NCI-H748 treated with DMSO at 0.1 percent for 48 hours (cell line): ENCODE data around the gene OCA2.
"Not testable (repeated sequence)": the region's sequence is repeated elsewhere in the genome, so short reads cannot be mapped to it uniquely, and the experiment has no call there.

Experiments used
- DNase-seq: peaks from one replicate; lab custom pipeline; 2025; lab: John Stamatoyannopoulos, UW

Gene OCA2

GRCh38 chr15:28098766-28099554 lies at the start of gene OCA2:
Gene OCA2, minus strand, starts transcription at chr15:28099315. Its CDS starts 17,441 bp downstream, at chr15:28081874.
- peak; percentile 33 for DNase-seq

DNA sequence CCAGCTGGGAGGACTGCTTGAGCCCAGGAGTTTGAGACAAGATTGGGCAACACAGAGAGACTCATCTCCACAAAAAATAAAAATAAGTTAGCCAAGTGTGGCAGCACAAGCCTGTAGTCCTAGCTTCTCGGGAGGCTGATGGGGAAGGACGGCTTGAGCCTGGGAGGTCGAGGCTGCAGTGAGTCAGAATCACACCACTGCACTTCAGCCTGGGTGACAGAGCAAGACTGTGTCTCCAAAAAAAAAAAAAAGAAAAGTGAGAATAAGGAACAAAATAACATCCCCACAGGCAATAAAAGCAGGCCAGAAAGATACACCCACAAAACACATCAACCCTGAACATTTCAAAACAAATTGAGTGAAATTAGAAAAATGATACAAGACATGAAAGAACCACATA lies 48.7 kb upstream of the OCA2 start:
- no peak for DNase-seq

DNA sequence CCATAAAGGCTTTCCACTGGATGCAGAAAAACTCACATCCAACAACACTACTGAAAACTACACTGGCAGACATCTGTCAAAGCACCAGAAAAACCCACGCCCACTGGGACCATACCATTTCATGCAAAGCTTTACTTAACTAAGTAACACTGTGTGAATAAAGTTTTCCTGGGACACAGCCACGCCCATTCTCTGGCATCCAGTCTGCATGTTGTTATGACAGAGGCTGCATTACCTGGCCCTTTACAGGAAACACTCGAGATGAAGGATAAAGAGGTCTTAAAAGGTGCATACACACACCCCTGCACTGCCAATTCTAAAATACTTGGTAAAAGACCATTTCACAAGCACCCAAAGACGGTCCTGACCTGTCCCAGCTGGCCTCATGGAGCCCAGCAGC lies 46.3 kb upstream of the OCA2 start:
- not testable (repeated sequence) for DNase-seq

GRCh38 chr15:28140062-28140461 lies 40.9 kb upstream of the OCA2 start:
- no peak for DNase-seq

DNA sequence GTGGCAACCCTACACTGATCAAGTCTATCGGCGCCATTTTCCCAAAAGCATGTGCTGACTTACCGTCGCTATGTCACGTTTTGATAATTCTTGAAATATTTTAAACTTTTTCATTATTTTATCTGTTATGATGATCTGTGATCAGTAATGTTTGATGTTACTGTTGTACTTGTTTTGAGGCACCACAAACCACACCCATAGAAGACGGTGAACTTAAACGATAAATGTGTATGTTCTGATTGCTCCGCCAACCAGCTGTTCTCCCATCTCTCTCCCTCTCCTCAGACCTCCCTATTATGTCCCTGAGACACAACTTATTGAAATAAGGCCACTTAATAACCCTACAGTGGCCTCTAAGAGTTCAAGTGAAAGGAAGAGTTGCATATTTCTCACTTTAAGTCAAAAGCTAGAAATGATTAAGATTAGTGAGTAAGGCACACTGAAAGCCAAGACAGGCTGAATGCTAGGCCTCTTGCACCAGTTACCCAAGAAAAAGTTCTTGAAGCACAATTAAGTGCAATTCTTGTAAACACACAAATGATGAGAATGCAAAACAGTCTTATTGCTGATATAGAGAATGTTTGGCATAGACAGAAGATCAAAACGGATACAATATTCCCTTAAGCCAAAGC lies 38.4 kb upstream of the OCA2 start:
- DNase-seq, result not testable (repeated sequence)

GRCh38 chr15:28136236-28136904 lies 37.3 kb upstream of the OCA2 start:
- not testable (repeated sequence) for DNase-seq

DNA sequence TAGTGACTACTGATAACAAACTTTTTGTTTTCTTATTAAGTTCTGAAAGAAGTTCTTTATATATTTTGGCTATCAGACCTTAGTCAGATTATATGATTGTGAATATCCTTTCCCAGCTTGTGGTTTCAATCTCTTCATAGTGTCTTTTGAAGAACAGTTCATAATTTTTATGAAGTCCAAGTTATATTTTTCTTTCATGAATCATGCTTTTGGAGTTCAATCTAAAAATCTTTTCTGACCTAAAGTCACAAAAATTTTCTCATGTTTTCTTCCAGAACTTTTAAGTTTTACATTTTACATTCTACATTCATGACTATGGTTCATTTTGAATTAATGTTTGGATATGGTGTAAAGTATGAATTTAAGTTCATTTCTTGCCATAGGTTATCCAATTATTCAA lies 34.2 kb upstream of the OCA2 start:
- no peak for DNase-seq

DNA sequence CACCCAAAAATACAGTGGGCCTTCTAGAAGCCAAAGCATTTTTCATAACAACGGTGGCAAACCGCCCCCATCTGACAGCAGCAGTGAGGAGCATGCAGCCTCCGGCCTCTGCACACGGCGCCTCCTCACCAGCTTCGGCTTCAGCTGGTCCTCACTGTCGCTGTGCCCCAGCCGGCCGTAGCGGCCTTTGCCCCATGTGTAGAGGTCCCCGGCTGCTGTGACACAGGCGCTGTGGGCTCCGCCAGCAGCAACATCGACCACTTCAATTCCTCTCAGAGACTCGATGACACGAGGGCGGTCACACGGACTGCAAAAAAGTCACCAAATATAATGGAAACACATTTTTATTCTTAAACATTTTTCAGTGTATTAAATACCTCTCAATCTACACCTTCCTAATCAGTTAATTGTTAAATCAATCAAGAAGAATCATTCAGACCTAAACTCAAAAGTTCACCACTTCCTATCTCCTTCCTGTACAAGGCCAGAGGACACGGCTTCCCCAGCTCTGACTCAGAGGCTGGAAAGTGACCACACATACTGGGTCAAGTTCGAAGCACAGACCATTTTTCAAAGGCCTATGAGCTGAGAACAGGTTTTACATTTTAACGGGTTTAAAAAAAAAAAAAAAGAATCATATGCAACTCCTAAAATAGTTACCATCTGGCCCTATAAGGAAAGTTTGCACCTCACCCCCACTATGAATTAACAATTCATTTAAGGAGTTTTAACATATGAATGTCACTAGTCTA lies 33.6 kb upstream of the OCA2 start:
- no peak for DNase-seq

- DNase-seq, result no peak
These were observed 32.8 kb upstream of the OCA2 start for GRCh38 chr15:28131946-28132345.

DNA sequence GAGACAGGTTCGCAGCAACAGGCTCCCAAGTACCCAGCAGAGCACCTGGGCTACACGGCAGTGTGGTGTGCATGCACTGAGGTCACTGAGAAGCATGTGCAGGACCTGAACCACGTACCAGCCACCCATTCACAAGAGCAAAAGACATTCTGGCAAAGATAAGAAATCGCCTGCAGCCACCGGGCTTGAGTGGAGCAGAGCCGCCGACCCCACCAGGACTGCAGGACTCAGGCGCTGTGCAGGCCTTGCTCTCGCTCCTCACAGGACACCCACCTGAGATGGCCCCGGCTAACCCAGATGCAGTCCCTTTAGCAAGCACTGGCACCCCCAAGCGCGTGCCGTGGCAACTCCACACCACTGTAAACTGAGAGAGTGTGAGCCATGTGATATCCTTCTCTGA lies 32.3 kb upstream of the OCA2 start:
- DNase-seq, result no peak

- no peak for DNase-seq
These were observed 31.5 kb upstream of the OCA2 start for GRCh38 chr15:28130651-28131050.

GRCh38 chr15:28129231-28129848 lies 30.2 kb upstream of the OCA2 start:
- DNase-seq, result no peak

DNA sequence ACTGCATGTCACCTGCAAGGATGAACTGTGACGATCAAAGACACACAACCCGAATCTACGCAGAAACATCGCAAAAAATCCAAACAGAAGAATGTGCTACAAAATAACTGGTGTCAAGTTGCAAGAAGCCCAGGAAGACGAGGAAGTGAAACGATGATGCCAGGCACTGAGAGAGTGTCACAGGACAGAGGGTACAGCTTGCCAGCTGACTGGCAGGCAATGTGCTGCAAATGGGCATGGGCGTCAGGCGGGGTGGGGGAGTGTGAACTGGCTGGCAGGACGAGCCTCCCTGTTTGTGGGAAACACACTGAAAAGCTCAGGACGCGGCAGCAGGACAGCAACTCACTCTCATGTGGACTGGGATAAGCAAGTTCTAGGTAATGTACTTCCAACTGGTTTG lies 28.9 kb upstream of the OCA2 start:
- DNase-seq, result no peak

DNA sequence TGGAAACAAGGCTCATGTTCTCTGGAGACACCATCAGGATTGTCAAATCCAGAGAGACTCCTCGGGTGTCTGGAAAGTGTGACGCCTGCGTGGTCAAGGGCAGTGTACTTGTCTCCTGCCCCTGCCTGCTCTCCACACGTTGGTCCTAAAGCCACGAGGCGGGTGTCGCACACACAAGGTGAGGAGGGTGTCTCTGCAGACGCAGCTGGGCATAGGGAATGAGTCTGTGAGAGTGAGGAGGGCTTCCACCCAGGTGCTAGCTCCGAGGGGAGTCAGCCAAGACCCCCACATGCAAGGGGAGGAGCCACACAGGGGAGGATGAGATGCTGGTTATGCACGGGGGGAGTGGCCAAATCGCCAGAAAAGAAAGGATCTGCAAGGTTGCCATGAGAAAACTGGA lies 27.9 kb upstream of the OCA2 start:
- DNase-seq, result no peak

- DNase-seq, result no peak
These were observed 26.8 kb upstream of the OCA2 start for GRCh38 chr15:28125673-28126651.

DNA sequence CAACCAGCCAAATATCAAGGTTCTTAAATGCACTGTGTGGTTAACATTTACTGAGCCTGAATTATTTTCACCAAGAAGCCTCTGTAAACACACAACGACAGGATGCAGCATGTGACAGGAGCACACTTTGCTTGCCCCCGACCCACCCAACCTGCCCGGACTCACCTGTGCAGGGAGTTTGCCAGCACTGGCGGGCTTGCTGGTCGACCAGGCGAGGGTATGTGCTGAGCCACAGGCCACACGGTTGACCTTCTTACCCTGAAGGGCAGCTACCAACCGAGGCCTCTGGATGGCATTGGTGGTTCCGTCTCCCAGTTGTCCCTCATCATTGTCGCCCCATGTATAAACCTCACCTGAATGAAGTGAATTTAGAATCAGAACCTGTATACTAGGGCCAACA lies 25.7 kb upstream of the OCA2 start:
- no peak for DNase-seq

- DNase-seq, result peak; percentile 20
These were observed 24.4 kb upstream of the OCA2 start for GRCh38 chr15:28123408-28124023.

- no peak for DNase-seq
These were observed 23.2 kb upstream of the OCA2 start for GRCh38 chr15:28122038-28122949.

DNA sequence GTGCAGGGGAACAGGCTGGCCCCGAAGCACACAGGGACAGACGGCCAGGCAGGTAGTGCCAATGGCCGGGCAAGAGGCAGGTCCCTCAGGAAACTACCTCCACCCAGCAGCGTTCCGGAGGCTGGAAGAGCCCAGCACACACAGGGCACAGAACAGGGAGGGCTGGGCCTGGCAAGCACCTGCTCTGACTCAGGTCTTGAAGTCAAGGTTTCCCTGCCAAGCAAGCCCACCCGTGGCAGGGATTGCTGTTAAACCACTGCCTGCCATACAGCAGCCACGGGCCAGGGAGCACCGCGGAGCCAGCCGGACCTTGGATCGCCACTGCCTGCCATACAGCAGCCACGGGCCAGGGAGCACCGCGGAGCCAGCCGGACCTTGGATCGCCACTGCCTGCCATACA lies 22.5 kb upstream of the OCA2 start:
- not testable (repeated sequence) for DNase-seq
